Activated CD4-positive, alpha-beta T cell treated with anti-CD3 and anti-CD28 coated beads, Interleukin-2, amount 50 U/mL, for 24 hours (primary cell): Measurements from ENCODE around the gene PRRC2A.

Experiments used
- DNase-seq, 2 donors: peaks; one replicate each; pipeline ENCODE4 v3.0.0-alpha.2; 2020; ENCODE audit warnings: low read depth in 1 of 2, low spot score in 1 of 2

PRRC2A gene

DNA sequence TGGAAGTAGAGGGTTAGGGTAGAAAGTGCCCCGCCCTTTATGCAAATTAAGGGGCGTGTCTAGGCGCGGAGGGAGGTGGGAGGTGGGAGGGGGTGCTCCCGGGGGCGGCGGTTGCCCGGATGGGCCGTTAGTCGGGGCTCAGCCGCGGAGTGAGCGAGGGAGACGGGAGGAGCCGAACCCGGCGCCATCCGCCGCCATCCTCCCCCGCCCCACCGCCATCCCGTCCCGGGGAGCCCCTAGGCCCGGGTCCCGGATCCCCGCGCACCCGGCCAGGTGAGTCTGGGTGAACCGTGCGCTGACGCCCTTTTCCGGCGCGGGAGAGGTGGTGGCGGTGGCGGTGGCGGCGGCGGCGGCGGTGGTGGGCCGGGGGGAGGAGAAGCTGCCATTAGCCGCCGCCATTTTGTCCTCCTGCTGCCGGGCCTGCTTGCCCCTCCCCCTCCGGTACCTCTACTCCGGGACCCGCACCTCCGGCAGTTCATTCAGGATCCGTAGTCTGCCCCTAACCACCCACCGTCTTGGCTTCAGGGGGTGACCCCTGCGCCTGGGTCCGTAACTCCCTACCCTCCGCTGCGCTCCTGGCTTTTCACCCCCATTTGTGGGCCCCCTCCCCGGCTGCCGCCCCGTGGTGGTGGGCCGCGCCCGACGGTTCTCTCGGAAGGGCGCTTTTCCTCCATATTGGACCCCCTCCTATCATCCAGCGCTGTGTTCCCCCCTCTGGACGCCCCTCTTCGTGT, at the start of gene PRRC2A:
TSS of gene PRRC2A (plus strand) at position 130 of the 734 bp plus-strand sequence. CDS start 2,075 bp downstream, outside the sequence.
- peak; percentile 72 to 94 for DNase-seq

DNA sequence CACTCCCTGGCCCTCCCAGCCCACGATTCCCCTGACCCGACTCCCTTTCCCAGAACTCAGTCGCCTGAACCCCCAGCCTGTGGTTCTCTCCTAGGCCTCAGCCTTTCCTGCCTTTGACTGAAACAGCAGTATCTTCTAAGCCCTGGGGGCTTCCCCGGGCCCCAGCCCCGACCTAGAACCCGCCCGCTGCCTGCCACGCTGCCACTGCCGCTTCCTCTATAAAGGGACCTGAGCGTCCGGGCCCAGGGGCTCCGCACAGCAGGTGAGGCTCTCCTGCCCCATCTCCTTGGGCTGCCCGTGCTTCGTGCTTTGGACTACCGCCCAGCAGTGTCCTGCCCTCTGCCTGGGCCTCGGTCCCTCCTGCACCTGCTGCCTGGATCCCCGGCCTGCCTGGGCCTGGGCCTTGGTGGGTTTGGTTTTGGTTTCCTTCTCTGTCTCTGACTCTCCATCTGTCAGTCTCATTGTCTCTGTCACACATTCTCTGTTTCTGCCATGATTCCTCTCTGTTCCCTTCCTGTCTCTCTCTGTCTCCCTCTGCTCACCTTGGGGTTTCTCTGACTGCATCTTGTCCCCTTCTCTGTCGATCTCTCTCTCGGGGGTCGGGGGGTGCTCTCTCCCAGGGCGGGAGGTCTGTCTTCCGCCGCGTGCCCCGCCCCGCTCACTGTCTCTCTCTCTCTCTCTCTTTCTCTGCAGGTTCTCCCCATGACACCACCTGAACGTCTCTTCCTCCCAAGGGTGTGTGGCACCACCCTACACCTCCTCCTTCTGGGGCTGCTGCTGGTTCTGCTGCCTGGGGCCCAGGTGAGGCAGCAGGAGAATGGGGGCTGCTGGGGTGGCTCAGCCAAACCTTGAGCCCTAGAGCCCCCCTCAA, 48.2 kb upstream of the PRRC2A start, which contains the start of gene LTA:
TSS of gene LTA (plus strand) at position 249 of the 871 bp plus-strand sequence. CDS start at position 703, 454 bp downstream.
- peak; percentile 71 to 74 for DNase-seq

DNA sequence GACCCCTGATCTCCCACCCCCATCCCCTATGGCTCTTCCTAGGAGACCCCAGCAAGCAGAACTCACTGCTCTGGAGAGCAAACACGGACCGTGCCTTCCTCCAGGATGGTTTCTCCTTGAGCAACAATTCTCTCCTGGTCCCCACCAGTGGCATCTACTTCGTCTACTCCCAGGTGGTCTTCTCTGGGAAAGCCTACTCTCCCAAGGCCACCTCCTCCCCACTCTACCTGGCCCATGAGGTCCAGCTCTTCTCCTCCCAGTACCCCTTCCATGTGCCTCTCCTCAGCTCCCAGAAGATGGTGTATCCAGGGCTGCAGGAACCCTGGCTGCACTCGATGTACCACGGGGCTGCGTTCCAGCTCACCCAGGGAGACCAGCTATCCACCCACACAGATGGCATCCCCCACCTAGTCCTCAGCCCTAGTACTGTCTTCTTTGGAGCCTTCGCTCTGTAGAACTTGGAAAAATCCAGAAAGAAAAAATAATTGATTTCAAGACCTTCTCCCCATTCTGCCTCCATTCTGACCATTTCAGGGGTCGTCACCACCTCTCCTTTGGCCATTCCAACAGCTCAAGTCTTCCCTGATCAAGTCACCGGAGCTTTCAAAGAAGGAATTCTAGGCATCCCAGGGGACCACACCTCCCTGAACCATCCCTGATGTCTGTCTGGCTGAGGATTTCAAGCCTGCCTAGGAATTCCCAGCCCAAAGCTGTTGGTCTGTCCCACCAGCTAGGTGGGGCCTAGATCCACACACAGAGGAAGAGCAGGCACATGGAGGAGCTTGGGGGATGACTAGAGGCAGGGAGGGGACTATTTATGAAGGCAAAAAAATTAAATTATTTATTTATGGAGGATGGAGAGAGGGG, 47.0 kb upstream of the PRRC2A start:
- DNase-seq, result no peak

DNA sequence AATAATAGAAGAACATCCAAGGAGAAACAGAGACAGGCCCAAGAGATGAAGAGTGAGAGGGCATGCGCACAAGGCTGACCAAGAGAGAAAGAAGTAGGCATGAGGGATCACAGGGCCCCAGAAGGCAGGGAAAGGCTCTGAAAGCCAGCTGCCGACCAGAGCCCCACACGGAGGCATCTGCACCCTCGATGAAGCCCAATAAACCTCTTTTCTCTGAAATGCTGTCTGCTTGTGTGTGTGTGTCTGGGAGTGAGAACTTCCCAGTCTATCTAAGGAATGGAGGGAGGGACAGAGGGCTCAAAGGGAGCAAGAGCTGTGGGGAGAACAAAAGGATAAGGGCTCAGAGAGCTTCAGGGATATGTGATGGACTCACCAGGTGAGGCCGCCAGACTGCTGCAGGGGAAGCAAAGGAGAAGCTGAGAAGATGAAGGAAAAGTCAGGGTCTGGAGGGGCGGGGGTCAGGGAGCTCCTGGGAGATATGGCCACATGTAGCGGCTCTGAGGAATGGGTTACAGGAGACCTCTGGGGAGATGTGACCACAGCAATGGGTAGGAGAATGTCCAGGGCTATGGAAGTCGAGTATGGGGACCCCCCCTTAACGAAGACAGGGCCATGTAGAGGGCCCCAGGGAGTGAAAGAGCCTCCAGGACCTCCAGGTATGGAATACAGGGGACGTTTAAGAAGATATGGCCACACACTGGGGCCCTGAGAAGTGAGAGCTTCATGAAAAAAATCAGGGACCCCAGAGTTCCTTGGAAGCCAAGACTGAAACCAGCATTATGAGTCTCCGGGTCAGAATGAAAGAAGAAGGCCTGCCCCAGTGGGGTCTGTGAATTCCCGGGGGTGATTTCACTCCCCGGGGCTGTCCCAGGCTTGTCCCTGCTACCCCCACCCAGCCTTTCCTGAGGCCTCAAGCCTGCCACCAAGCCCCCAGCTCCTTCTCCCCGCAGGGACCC, 46.1 kb upstream of the PRRC2A start:
- no peak for DNase-seq

DNA sequence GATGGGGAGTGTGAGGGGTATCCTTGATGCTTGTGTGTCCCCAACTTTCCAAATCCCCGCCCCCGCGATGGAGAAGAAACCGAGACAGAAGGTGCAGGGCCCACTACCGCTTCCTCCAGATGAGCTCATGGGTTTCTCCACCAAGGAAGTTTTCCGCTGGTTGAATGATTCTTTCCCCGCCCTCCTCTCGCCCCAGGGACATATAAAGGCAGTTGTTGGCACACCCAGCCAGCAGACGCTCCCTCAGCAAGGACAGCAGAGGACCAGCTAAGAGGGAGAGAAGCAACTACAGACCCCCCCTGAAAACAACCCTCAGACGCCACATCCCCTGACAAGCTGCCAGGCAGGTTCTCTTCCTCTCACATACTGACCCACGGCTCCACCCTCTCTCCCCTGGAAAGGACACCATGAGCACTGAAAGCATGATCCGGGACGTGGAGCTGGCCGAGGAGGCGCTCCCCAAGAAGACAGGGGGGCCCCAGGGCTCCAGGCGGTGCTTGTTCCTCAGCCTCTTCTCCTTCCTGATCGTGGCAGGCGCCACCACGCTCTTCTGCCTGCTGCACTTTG, 45.1 kb upstream of the PRRC2A start, which contains the start of gene TNF:
TSS of gene TNF (plus strand) at position 231 of the 567 bp plus-strand sequence. CDS start at position 408, 177 bp downstream.
- DNase-seq, result peak; percentile 83 to 92

DNA sequence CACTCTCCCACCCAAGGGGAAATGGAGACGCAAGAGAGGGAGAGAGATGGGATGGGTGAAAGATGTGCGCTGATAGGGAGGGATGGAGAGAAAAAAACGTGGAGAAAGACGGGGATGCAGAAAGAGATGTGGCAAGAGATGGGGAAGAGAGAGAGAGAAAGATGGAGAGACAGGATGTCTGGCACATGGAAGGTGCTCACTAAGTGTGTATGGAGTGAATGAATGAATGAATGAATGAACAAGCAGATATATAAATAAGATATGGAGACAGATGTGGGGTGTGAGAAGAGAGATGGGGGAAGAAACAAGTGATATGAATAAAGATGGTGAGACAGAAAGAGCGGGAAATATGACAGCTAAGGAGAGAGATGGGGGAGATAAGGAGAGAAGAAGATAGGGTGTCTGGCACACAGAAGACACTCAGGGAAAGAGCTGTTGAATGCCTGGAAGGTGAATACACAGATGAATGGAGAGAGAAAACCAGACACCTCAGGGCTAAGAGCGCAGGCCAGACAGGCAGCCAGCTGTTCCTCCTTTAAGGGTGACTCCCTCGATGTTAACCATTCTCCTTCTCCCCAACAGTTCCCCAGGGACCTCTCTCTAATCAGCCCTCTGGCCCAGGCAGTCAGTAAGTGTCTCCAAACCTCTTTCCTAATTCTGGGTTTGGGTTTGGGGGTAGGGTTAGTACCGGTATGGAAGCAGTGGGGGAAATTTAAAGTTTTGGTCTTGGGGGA, 44.4 kb upstream of the PRRC2A start:
- DNase-seq, result no peak

DNA sequence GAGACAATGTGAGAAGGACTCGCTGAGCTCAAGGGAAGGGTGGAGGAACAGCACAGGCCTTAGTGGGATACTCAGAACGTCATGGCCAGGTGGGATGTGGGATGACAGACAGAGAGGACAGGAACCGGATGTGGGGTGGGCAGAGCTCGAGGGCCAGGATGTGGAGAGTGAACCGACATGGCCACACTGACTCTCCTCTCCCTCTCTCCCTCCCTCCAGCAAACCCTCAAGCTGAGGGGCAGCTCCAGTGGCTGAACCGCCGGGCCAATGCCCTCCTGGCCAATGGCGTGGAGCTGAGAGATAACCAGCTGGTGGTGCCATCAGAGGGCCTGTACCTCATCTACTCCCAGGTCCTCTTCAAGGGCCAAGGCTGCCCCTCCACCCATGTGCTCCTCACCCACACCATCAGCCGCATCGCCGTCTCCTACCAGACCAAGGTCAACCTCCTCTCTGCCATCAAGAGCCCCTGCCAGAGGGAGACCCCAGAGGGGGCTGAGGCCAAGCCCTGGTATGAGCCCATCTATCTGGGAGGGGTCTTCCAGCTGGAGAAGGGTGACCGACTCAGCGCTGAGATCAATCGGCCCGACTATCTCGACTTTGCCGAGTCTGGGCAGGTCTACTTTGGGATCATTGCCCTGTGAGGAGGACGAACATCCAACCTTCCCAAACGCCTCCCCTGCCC, 43.5 kb upstream of the PRRC2A start:
- DNase-seq, result no peak

DNA sequence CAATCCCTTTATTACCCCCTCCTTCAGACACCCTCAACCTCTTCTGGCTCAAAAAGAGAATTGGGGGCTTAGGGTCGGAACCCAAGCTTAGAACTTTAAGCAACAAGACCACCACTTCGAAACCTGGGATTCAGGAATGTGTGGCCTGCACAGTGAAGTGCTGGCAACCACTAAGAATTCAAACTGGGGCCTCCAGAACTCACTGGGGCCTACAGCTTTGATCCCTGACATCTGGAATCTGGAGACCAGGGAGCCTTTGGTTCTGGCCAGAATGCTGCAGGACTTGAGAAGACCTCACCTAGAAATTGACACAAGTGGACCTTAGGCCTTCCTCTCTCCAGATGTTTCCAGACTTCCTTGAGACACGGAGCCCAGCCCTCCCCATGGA, 42.9 kb upstream of the PRRC2A start:
- DNase-seq, result no peak

DNA sequence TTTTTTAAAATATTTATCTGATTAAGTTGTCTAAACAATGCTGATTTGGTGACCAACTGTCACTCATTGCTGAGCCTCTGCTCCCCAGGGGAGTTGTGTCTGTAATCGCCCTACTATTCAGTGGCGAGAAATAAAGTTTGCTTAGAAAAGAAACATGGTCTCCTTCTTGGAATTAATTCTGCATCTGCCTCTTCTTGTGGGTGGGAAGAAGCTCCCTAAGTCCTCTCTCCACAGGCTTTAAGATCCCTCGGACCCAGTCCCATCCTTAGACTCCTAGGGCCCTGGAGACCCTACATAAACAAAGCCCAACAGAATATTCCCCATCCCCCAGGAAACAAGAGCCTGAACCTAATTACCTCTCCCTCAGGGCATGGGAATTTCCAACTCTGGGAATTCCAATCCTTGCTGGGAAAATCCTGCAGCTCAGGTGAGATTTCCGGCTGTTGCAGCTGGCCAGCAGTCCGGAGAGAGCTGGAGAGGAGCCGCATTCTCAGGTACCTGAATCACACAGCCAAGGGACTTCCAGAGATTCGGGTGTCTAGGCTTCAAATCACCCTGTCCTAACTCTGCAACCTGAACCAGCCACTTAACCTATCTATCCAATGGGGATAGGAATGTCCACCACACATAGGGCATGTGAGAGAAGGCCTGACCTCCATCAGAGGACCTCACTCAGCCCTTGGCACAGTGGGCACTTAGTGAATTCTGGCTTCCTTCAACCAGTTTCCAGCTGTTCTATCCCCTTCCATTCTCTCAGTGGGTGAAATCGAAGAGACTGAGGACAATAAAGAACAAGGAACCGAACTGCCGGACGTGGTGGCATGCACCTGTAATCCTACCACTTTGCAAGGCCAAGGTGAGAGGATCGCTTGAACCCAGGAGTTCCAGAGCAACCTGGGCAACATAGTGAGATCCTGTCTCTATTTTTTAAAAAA, 42.1 kb upstream of the PRRC2A start:
- DNase-seq, result no peak

DNA sequence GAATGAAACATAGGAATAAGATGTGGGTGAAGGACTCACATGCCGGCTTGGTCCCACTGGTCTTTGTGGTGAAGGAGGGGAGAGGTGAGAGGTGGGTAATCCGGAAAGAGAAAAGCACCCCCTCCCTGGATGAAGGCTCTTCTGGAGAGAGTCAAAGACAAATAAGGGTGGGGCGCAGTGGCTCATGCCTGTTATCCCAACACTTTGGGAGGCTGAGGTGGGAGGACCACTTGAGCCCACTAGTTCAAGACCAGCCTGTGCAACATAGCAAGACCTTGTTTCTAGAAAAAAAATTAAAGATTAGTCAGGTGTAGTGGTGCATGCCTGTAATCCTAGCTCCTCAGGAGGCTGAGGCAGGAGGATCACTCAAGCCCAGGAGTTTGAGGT, 41.4 kb upstream of the PRRC2A start:
- DNase-seq, result no peak

DNA sequence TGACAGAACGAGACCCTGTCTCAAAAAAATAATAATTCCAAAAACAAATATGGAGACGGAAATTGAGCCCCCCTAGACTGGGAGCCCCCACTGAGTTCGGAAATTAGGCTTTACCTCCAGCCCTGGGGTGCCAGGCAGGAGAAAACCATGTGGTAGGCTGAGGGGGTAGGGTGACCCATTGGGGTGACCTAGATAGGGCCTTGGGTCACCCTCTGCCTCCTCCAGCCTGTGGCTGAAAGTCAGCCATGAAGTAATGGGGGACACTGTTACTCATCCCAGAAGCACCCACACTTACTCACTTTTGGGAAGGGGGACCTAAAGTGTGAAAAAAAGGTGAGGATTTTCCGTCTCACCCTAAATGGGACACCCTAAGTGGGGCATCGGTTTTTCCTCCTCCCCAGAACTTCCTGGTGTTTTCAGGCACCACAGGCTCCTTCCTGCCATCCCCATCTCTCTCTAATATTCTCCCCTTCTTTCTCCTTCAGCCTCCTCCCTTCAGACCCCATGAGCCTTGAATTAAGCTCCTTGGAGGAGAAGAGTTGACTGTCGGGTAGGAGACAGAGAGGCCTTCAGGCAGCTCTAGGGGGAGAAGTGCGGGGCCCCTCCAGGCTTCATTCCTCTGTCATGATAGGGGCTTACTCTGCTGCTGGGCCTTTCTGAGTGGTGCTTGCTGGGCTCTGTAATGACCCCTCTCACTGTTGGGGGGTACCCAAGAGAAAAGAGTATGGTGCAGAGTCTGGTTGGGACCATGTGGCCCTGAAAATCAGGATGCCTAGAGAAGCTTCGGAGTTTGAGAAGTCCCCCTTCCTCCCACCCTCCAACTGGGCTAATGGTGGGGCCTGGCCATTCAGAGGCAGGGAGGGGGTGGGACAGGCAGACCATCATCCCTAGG, 40.7 kb upstream of the PRRC2A start:
- DNase-seq, result no peak

DNA sequence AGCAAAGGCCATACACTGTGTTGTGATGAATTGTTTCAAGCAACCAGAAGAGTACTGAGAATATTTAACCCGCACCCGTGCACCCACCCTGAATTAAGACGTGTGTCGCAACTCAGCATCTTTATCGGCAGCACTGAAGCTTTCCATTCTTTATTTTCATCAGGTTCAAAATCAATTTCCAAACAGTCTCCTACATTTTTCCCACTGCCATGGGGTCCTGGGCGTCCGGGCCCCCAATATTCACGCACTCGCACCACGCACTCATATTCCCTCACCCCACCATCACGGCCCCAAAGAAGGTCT, 40.1 kb upstream of the PRRC2A start:
- DNase-seq, result no peak

DNA sequence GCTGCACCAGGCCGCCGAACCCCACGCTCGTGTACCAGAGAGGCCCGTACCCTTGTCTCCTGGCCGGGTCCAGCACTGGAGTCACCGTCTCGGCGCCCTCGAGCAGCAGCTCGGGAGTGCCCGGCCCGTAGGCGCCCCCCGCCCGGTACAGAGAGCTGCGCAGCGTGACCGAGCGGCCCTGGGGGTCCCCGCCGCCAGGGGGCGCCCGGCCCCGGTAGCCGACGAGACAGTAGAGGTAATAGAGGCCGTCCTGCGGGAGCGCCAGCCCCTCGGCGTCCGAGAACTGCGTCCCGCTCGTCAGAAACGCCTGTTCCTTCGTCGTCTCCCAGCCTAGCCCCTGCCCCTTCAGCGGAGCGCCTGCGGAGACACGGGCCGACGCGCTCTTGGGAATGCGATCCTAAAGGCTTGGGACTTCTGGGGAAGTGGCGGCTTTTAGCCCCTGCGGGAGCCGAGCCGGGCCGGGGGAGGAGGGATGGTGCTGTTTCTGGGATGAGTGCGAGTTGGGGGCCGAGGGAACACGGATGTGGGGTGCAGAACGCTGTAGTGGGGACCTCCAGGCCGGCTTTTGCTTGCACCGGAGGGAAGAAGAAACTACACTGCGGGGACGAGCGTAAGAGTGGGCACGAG, 39.6 kb upstream of the PRRC2A start:
- DNase-seq, result peak; percentile 84 to 85

DNA sequence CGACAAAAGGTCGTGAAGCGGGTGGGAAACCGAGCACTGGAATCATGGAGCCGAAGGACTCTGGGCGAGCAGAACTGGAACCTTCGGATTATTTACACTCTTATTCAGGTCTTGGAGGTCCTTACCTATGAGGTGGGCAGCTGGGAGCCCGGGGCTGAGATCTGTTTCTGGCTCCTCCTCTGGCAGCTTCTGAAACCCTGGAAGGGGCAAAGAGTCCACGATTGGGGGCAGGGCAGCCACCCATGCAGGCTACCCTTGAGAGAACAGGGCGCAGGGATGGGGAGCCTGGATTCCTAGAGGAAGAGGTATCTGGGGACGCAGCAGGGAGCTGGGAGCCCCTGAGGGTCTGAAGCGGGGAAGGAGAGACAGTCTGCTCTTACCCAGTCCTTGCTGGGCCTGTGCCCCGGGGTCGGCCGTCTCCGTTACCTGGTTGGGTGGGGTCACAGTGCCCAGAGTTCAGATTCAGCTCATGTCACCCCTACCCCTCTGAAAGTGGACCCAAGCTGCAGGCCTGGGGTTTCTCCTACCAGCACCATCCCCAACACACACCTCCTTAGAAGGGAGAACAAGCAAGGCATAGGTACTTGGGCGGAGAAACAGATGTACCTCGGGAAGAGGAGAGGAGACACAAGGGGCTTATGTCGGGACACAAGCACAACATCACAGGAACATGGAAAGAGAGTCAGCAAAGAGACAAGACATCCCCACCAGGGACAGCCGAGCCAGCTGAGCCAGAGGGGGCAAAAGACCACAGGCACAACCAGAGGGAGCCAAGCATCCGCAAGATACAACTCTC, 38.9 kb upstream of the PRRC2A start:
- DNase-seq, result no peak

DNA sequence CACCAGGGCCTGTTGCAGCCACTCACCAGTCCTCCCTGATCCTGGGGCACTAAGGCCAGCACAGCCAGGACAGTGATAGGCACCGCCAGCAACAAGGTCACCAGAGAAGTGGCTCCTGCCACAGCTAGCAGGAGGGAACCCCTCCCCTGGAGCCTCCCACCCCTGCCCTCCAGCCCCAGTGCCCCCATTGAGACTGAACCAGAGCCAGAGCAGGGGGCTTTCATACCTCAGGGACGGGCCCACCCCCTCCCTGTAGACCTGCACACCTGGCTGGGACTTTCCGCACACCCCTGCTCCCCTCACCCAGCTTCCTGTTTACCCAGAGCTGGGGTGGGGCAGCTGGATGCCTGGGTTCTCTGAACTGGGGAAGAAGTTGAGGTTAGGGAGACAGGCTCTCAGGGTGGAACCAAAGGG, 38.3 kb upstream of the PRRC2A start, which contains the start of gene LTB:
TSS of gene LTB (minus strand) at position 195 of the 414 bp plus-strand sequence. CDS start at position 188, 7 bp downstream.
- no peak for DNase-seq
